OCI-LY7 (cell line): ENCODE measurements around the gene LGI1. TPM values are rescaled to one million over a fixed set of nuclear protein-coding genes. Genes with fewer than 3 reads are reported as not detected.

Experiments used
- BruUV-seq: library from RNA; stranded (reverse); fragments of 400-500 nt; replicated peaks from 2 replicates; lab custom pipeline; 2021; lab: Mats Ljungman, UMichigan
- CTCF ChIA-PET: fragments of 300-600 bp; sonication (Branson Sonifier 250); formaldehyde crosslinking; loops from one replicate; lab custom pipeline; 2022; ENCODE audit warnings: antibody characterized with exemption; ENCODE audit not compliant: unreplicated experiment; lab: Charles Lee
- POLR2A ChIA-PET: fragments of 300-600 bp; sonication (Branson Sonifier 250); formaldehyde crosslinking; loops from one replicate; lab custom pipeline; 2022; ENCODE audit warnings: antibody characterized with exemption; lab: Charles Lee
- DNase-seq: peaks from one replicate; pipeline ENCODE4 v3.0.0-alpha.2; 2015; ENCODE audit warnings: low spot score
- H2AFZ ChIP-seq: fragments of 200-600 bp; sonication (generic), shearing (Covaris generic); 2 replicates; pipeline ENCODE4 v1.6.1; 2014; ENCODE audit warnings: mild to moderate bottlenecking, antibody characterized with exemption, low read length, moderate library complexity
- H3K27ac ChIP-seq: fragments of 200-600 bp; sonication (generic); 2 replicates; pipeline ENCODE4 v1.5.1; 2014; ENCODE audit warnings: mixed run types, low read depth, mild to moderate bottlenecking, moderate library complexity, low read length, inconsistent platforms; ENCODE audit not compliant: poor library complexity, severe bottlenecking
- H3K36me3 ChIP-seq: fragments of 200-600 bp; sonication (generic); 2 replicates; pipeline ENCODE4 v1.6.1; 2014; ENCODE audit warnings: mild to moderate bottlenecking, antibody characterized with exemption, low read length, moderate library complexity, mixed read lengths; ENCODE audit not compliant: insufficient read depth
- H3K4me1 ChIP-seq: fragments of 200-600 bp; sonication (generic); 2 replicates; pipeline ENCODE4 v1.5.1; 2014; ENCODE audit warnings: mild to moderate bottlenecking, low read length; ENCODE audit not compliant: insufficient read depth, poor library complexity, severe bottlenecking
- H3K4me2 ChIP-seq: fragments of 200-600 bp; sonication (generic); 2 replicates; pipeline ENCODE4 v1.6.1; 2014; ENCODE audit warnings: mild to moderate bottlenecking, low read length
- H3K4me3 ChIP-seq: fragments of 200-600 bp; sonication (generic); 2 replicates; pipeline ENCODE4 v1.5.1; 2014; ENCODE audit warnings: mild to moderate bottlenecking, low read depth, low read length; ENCODE audit not compliant: poor library complexity, severe bottlenecking
- H3K79me2 ChIP-seq: fragments of 200-600 bp; sonication (generic); 2 replicates; pipeline ENCODE4 v1.6.1; 2016; ENCODE audit warnings: low read depth, mild to moderate bottlenecking, low read length, moderate library complexity, mixed read lengths; ENCODE audit not compliant: insufficient read depth
- H3K9me2 ChIP-seq: fragments of 200-600 bp; sonication (generic); 2 replicates; pipeline ENCODE4 v1.6.1; 2016; ENCODE audit warnings: mild to moderate bottlenecking, low read length, mixed read lengths; ENCODE audit not compliant: insufficient read depth
- H3K9me3 ChIP-seq: fragments of 200-600 bp; sonication (generic); 2 replicates; pipeline ENCODE4 v1.6.1; 2014; ENCODE audit warnings: mild to moderate bottlenecking, mixed run types, low read length, mixed read lengths
- H4K20me1 ChIP-seq: fragments of 200-600 bp; sonication (generic); 2 replicates; pipeline ENCODE4 v1.6.1; 2014; ENCODE audit warnings: mild to moderate bottlenecking, antibody characterized with exemption, low read length, moderate library complexity, mixed read lengths; ENCODE audit not compliant: insufficient read depth
- EZH2phosphoT487 ChIP-seq: fragments of 200-600 bp; sonication (generic); IDR thresholded peaks from 2 replicates; pipeline ENCODE4 v1.6.1; 2018; ENCODE audit warnings: low read depth, borderline replicate concordance, mild to moderate bottlenecking, mixed run types, antibody characterized with exemption, low read length, moderate library complexity, mixed read lengths
- intact Hi-C: fragments of 100-400 bp; cut with micrococcal nuclease; formaldehyde crosslinking; loops from one replicate; pipeline ENCODE4 v1.10.0; 2022; ENCODE audit not compliant: unreplicated experiment
- total RNA-seq, 2 experiments: library from RNA; depleted of rRNA in 1 of 2; stranded (reverse); fragments of >200 nt in 1 of 2; shearing (Covaris generic) in 1 of 2; gene quantifications; 2 replicates each; pipeline ENCODE4 v1.2.3, GENCODE V29; 2014 to 2022
- TF ChIP-seq, protein P1 (sequence below): fragments of 200-600 bp; sonication (generic); conservative IDR thresholded peaks from 2 replicates; pipeline ENCODE4 v1.5.1; 2014; ENCODE audit warnings: mild to moderate bottlenecking, antibody characterized with exemption, low read length, moderate library complexity, mixed read lengths

LGI1 gene
- total RNA-seq, 2 experiments from 2014 or later, result 0.41 TPM; not detected in 1

DNA sequence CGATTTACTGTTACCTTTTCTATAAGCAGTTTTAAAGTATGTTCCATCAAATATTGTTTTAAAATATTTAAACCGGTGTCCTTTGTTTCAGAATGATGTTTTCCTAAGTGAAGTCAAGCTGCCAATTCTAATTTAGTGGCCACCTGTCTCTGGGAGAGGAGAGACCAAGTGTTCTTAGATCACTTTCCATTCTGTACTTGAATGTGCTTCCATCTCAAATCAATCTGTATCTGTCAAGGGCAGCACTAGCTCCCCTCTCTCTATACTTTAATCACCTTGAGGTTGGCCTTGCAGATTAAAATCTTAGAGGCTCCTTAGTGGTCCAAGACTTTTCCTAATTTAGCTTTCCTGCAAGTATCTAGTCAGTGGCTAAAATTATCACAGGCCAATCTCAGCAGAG lies 49.6 kb downstream of the LGI1 start:
- no peak overlapping the region for H2AFZ ChIP-seq
- POLR2A ChIA-PET, result interaction anchor here (0.5 kb wide), 1 partner anchor 249 kb away, joined by 3 read pairs; no protein-coding TSS in a partner anchor
- TF ChIP-seq, protein P1, sequence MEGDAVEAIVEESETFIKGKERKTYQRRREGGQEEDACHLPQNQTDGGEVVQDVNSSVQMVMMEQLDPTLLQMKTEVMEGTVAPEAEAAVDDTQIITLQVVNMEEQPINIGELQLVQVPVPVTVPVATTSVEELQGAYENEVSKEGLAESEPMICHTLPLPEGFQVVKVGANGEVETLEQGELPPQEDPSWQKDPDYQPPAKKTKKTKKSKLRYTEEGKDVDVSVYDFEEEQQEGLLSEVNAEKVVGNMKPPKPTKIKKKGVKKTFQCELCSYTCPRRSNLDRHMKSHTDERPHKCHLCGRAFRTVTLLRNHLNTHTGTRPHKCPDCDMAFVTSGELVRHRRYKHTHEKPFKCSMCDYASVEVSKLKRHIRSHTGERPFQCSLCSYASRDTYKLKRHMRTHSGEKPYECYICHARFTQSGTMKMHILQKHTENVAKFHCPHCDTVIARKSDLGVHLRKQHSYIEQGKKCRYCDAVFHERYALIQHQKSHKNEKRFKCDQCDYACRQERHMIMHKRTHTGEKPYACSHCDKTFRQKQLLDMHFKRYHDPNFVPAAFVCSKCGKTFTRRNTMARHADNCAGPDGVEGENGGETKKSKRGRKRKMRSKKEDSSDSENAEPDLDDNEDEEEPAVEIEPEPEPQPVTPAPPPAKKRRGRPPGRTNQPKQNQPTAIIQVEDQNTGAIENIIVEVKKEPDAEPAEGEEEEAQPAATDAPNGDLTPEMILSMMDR, result no peak
- TF ChIP-seq EZH2phosphoT487, result no peak
- H3K4me1 ChIP-seq, result no peaks in the 10 kb centered on the region
- H3K9me3 ChIP-seq, result no peaks in the 10 kb centered on the region
- H4K20me1 ChIP-seq, result no peaks in the 10 kb centered on the region
- H3K4me3 ChIP-seq, result no peak overlapping the region
- intact Hi-C loops, result no loop called here
- H3K27ac ChIP-seq, result no peak overlapping the region
- H3K36me3 ChIP-seq, result no peaks in the 10 kb centered on the region
- CTCF ChIA-PET, result no interaction called here
- H3K9me2 ChIP-seq, result no peaks in the 10 kb centered on the region
- H3K79me2 ChIP-seq, result no peaks in the 10 kb centered on the region
- DNase-seq, result no peak
- H3K4me2 ChIP-seq, result no peak overlapping the region
- BruUV-seq, result no TSS peak

DNA sequence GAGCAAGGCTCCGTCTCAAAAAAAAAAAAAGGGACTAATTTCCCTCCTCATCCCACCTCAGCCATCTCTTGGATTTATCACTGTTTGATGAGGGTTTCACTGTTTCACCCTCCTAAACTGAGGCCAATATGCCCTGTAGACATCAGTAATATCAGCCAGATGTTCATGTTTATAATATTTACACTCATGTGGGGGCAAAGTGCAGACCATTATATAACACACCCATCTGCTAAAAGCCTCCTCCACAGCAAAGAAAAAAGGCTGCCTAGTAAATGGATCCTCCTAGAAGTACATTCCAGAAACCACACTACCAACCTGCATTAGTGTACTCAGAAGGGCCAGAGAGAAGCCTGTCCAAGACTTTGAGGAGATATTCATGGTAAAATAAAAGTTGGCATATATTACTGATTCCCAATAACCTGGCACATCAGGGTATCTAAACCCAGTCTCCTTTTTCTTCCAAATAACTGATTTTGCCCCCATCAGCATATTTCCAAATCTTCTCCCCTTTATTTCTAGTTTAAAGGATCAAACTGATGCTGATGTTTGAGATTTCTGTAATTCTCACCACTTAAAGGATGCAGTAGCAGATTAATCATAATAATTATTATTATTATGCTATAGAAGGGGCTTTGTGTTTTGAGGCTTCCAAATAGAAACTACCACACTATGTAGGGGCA lies 55.1 kb downstream of the LGI1 start:
- intact Hi-C loops, result loop anchor here (1.0 to 10.0 kb wide), 2 partner anchors 109 to 258 kb away; no protein-coding TSS in a partner anchor
- no peaks in the 10 kb centered on the region for H3K9me3 ChIP-seq
- no peak overlapping the region for H3K4me3 ChIP-seq
- no peak overlapping the region for H3K27ac ChIP-seq
- H3K4me2 ChIP-seq, result no peak overlapping the region
- no peak for DNase-seq
- no peaks in the 10 kb centered on the region for H3K36me3 ChIP-seq
- POLR2A ChIA-PET, result interaction anchor here (0.6 to 0.7 kb wide), 2 partner anchors 809 to 843 kb away, joined by 3 to 4 read pairs; no protein-coding TSS in a partner anchor
- H3K79me2 ChIP-seq, result no peaks in the 10 kb centered on the region
- TF ChIP-seq EZH2phosphoT487, result no peak
- TF ChIP-seq, protein P1, result no peak
- CTCF ChIA-PET, result no interaction called here
- no peaks in the 10 kb centered on the region for H3K9me2 ChIP-seq
- H2AFZ ChIP-seq, result no peak overlapping the region
- BruUV-seq, result no TSS peak
- H3K4me1 ChIP-seq, result no peaks in the 10 kb centered on the region
- H4K20me1 ChIP-seq, result no peaks in the 10 kb centered on the region
